K562 (cell line): Measurements from ENCODE around the gene ENO2. TPM values are rescaled to one million over a fixed set of nuclear protein-coding genes. Genes with fewer than 3 reads are reported as not detected.

Experiments used
- ATF7 ChIP-seq: fragments of 450-650 bp; IDR thresholded peaks from 2 replicates; pipeline ENCODE4 v1.7.1; 2014; ENCODE audit warnings: mild to moderate bottlenecking, moderate library complexity
- BCOR ChIP-seq: fragments of 450-650 bp; IDR thresholded peaks from 2 replicates; pipeline ENCODE4 v1.6.1; 2016
- EGR1 ChIP-seq: fragments of 450-650 bp; conservative IDR thresholded peaks from 2 replicates; pipeline ENCODE4 v1.6.1; 2017; ENCODE audit warnings: mild to moderate bottlenecking
- HNRNPL ChIP-seq: fragments of 200-400 bp; formaldehyde crosslinking; IDR thresholded peaks from 2 replicates; pipeline ENCODE4 v1.6.1; 2017; ENCODE audit warnings: low read depth, mild to moderate bottlenecking, low read length
- IRF2 ChIP-seq: sonication (generic); formaldehyde crosslinking; IDR thresholded peaks from 2 replicates; pipeline ENCODE4 v1.8.1; 2022; ENCODE audit warnings: mild to moderate bottlenecking, missing genetic modification reagents
- MAFK ChIP-seq: IDR thresholded peaks from 2 replicates; pipeline ENCODE4 v1.6.1; 2011; ENCODE audit warnings: low read length, improper control_type of control experiment
- PTBP1 ChIP-seq: fragments of 200-400 bp; formaldehyde crosslinking; IDR thresholded peaks from 2 replicates; pipeline ENCODE4 v1.6.1; 2017; ENCODE audit warnings: low read depth, low read length
- PTTG1 ChIP-seq: fragments of 450-650 bp; IDR thresholded peaks from 2 replicates; pipeline ENCODE4 v1.6.1; 2016; ENCODE audit warnings: low read depth, mild to moderate bottlenecking, missing genetic modification characterization, missing compliant biosample characterization
- RBFOX2 ChIP-seq: fragments of 200-400 bp; formaldehyde crosslinking; IDR thresholded peaks from 2 replicates; pipeline ENCODE4 v1.6.1; 2017; ENCODE audit warnings: low read depth, mild to moderate bottlenecking, low read length, moderate library complexity
- RBM22 ChIP-seq: fragments of 200-400 bp; formaldehyde crosslinking; IDR thresholded peaks from 2 replicates; pipeline ENCODE4 v1.6.1; 2018; ENCODE audit warnings: low read length, low read depth; ENCODE audit not compliant: poor library complexity, severe bottlenecking
- RNF2 ChIP-seq: sonication (generic); IDR thresholded peaks from 2 replicates; pipeline ENCODE4 v1.6.1; 2016
- SIRT6 ChIP-seq: IDR thresholded peaks from one replicate; pipeline ENCODE4 v1.6.1; 2012; ENCODE audit warnings: low read depth, mild to moderate bottlenecking, control low read depth, inconsistent platforms, low read length, moderate library complexity
- STAT5B ChIP-seq: fragments of 250-450 bp; sonication (Bioruptor Pico); IDR thresholded peaks from 2 replicates; pipeline ENCODE4 v1.8.0; 2021; ENCODE audit warnings: mild to moderate bottlenecking, inconsistent platforms
- TAF7 ChIP-seq: fragments of 450-650 bp; IDR thresholded peaks from 2 replicates; pipeline ENCODE4 v1.6.1; 2016; ENCODE audit warnings: missing genetic modification characterization, missing compliant biosample characterization
- TOE1 ChIP-seq, 2 experiments: fragments of 450-650 bp in 1 of 2; sonication (generic) in 1 of 2; formaldehyde crosslinking in 1 of 2; IDR thresholded peaks; 2 replicates each; pipeline versions ENCODE4 v1.7.1 to v1.8.0; 2016 to 2022; ENCODE audit warnings: borderline replicate concordance in 2 of 2, mild to moderate bottlenecking in 2 of 2, antibody characterized with exemption in 1 of 2, inconsistent platforms in 1 of 2, low read depth in 1 of 2, missing genetic modification reagents in 1 of 2, moderate library complexity in 1 of 2
- ZBTB8A ChIP-seq: fragments of 450-650 bp; IDR thresholded peaks from 2 replicates; pipeline ENCODE4 v1.6.1; 2018; ENCODE audit warnings: mild to moderate bottlenecking, moderate library complexity; ENCODE audit not compliant: partially characterized antibody
- ZNF24 ChIP-seq: fragments of 450-650 bp; IDR thresholded peaks from 2 replicates; pipeline ENCODE4 v1.6.1; 2016
- ZNF274 ChIP-seq: IDR thresholded peaks from 2 replicates; pipeline ENCODE4 v1.6.1; 2011; ENCODE audit warnings: low read depth, mild to moderate bottlenecking, low read length, moderate library complexity, borderline replicate concordance
- ZNF57 ChIP-seq: fragments of 450-650 bp; formaldehyde crosslinking; IDR thresholded peaks from 2 replicates; pipeline ENCODE4 v1.4.0; 2020; ENCODE audit warnings: mild to moderate bottlenecking, moderate library complexity
- polyA plus RNA-seq, 8 experiments: library from polyadenylated mRNA; depleted of rRNA in 4 of 8; stranded (reverse) in 5 of 8; unstranded in 3 of 8; fragments of >200 nt; fragmentation: Nextera tagmentation in 2 of 8; fragmentation: Illumina TruSeq in 1 of 8; extraction: Ambion mirVana in 2 of 8; extraction: Trizol in 1 of 8; gene quantifications; 2 replicates each; pipeline versions ENCODE4 v1.2.1 to v1.2.3, GENCODE V29; 2011 to 2014; ENCODE audit warnings: inconsistent platforms in 1 of 8, missing spikeins in 1 of 8
- total RNA-seq, 7 experiments: library from RNA; depleted of rRNA in 6 of 7; stranded (reverse); fragments of >200 nt in 6 of 7; fragmentation: Illumina TruSeq in 2 of 7; extraction: Trizol in 2 of 7; gene quantifications; 2 replicates each; pipeline versions ENCODE4 v1.2.1 to v1.2.3, GENCODE V29; 2011 to 2021; ENCODE audit warnings: low replicate concordance in 1 of 7
- TF ChIP-seq, protein P1 (sequence below): sonication (generic); formaldehyde crosslinking; IDR thresholded peaks from 2 replicates; pipeline ENCODE4 v1.9.0; 2022; ENCODE audit warnings: mild to moderate bottlenecking, missing genetic modification reagents
- TF ChIP-seq, protein P2 (sequence below): fragments of 250-450 bp; sonication (Bioruptor Pico); IDR thresholded peaks from 2 replicates; pipeline ENCODE4 v1.5.0; 2022; ENCODE audit warnings: mild to moderate bottlenecking
- TF ChIP-seq, protein P3 (sequence below): sonication (generic); formaldehyde crosslinking; IDR thresholded peaks from 2 replicates; pipeline ENCODE4 v1.8.0; 2022; ENCODE audit warnings: mild to moderate bottlenecking, low read depth, missing genetic modification reagents
- TF ChIP-seq, protein P4 (sequence below): fragments of 250-450 bp; sonication (Bioruptor Pico); IDR thresholded peaks from 2 replicates; pipeline ENCODE4 v1.5.0; 2021
- TF ChIP-seq, protein P5 (sequence below): fragments of 250-450 bp; sonication (Bioruptor Pico); IDR thresholded peaks from 2 replicates; pipeline ENCODE4 v1.5.0; 2020; ENCODE audit warnings: mild to moderate bottlenecking

The ENO2 gene
- total and polyA plus RNA-seq, 9 of the 15 experiments (the other 6 are each of a cell fraction or from before 2014, with no cell fraction given), result 10.9 to 43.3 (median 21.0) TPM

DNA sequence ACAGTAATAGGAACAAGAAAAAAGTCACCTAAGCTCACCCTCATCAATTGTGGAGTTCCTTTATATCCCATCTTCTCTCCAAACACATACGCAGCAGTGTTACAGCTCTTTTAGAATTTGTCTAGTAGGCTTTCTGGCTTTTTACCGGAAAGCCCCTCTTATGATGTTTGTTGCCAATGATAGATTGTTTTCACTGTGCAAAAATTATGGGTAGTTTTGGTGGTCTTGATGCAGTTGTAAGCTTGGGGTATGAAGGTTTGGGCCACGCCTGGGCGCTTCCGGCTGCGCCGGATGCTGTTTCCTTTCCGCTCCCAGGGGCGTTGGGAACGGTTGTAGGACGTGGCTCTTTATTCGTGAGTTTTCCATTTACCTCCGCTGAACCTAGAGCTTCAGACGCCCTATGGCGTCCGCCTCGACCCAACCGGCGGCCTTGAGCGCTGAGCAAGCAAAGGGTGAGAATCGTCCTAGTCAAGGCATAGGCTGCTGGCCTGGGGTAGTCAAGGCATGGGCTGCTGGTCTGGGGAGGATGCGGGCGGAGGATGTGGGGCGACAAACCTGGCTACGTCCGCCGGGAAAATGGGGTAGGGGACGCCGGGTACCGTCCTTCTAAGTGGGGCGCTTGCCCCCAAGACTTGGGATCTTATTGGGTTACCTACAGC is 29.5 kb downstream of the ENO2 start, which contains the start of the genes C12orf57 and RNU7-1 (continued):
- peak; percentile 11; the same call in 1 of the 2 replicates for TF ChIP-seq TOE1 (IDR thresholded peaks at IDR 0.05; ENCODE audit: borderline replicate concordance)
- 0 out of 2 replicates have a peak, but pooled peaks have one; percentile 25 for TF ChIP-seq TOE1 (CRISPR knock-in tag; IDR thresholded peaks at IDR 0.05; ENCODE audit: borderline replicate concordance, low read depth)
- TF ChIP-seq SIRT6, result no peak
- peak; percentile 95 for TF ChIP-seq ZNF57 (CRISPR knock-in tag)
- TF ChIP-seq STAT5B (CRISPR knock-in tag), result no peak
- TF ChIP-seq, protein P1, sequence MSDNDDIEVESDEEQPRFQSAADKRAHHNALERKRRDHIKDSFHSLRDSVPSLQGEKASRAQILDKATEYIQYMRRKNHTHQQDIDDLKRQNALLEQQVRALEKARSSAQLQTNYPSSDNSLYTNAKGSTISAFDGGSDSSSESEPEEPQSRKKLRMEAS (CRISPR knock-in tag), result no peak
- no peak for TF ChIP-seq ZNF274
- TF ChIP-seq, protein P2, sequence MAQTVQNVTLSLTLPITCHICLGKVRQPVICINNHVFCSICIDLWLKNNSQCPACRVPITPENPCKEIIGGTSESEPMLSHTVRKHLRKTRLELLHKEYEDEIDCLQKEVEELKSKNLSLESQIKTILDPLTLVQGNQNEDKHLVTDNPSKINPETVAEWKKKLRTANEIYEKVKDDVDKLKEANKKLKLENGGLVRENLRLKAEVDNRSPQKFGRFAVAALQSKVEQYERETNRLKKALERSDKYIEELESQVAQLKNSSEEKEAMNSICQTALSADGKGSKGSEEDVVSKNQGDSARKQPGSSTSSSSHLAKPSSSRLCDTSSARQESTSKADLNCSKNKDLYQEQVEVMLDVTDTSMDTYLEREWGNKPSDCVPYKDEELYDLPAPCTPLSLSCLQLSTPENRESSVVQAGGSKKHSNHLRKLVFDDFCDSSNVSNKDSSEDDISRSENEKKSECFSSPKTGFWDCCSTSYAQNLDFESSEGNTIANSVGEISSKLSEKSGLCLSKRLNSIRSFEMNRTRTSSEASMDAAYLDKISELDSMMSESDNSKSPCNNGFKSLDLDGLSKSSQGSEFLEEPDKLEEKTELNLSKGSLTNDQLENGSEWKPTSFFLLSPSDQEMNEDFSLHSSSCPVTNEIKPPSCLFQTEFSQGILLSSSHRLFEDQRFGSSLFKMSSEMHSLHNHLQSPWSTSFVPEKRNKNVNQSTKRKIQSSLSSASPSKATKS (CRISPR knock-in tag), result peak; percentile 87
- TF ChIP-seq PTTG1, result no peak
- TF ChIP-seq ATF7, result peak; percentile 15; the same call in 1 of the 2 replicates
- TF ChIP-seq, protein P3, sequence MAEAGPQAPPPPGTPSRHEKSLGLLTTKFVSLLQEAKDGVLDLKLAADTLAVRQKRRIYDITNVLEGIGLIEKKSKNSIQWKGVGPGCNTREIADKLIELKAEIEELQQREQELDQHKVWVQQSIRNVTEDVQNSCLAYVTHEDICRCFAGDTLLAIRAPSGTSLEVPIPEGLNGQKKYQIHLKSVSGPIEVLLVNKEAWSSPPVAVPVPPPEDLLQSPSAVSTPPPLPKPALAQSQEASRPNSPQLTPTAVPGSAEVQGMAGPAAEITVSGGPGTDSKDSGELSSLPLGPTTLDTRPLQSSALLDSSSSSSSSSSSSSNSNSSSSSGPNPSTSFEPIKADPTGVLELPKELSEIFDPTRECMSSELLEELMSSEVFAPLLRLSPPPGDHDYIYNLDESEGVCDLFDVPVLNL (CRISPR knock-in tag), result no peak
- TF ChIP-seq TAF7, result peak; percentile 50; the same call in 1 of the 2 replicates
- TF ChIP-seq RNF2, result peak; percentile 99
- TF ChIP-seq BCOR, result 0 out of 2 replicates have a peak, but pooled peaks have one; percentile 15
- TF ChIP-seq IRF2 (CRISPR knock-in tag), result peak; percentile 54; the same call in 1 of the 2 replicates
- no peak; the same call in 1 of the 2 replicates for TF ChIP-seq RBFOX2
- TF ChIP-seq HNRNPL, result peak; percentile 64; the same call in 1 of the 2 replicates
- TF ChIP-seq, protein P4, sequence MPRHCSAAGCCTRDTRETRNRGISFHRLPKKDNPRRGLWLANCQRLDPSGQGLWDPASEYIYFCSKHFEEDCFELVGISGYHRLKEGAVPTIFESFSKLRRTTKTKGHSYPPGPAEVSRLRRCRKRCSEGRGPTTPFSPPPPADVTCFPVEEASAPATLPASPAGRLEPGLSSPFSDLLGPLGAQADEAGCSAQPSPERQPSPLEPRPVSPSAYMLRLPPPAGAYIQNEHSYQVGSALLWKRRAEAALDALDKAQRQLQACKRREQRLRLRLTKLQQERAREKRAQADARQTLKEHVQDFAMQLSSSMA (CRISPR knock-in tag), result peak; percentile 96
- no peak for TF ChIP-seq EGR1
- peak; percentile 93; the same call in 1 of the 2 replicates for TF ChIP-seq PTBP1
- TF ChIP-seq ZNF24, result peak; percentile 65; the same call in 1 of the 2 replicates
- TF ChIP-seq ZBTB8A, result no peak
- TF ChIP-seq, protein P5, sequence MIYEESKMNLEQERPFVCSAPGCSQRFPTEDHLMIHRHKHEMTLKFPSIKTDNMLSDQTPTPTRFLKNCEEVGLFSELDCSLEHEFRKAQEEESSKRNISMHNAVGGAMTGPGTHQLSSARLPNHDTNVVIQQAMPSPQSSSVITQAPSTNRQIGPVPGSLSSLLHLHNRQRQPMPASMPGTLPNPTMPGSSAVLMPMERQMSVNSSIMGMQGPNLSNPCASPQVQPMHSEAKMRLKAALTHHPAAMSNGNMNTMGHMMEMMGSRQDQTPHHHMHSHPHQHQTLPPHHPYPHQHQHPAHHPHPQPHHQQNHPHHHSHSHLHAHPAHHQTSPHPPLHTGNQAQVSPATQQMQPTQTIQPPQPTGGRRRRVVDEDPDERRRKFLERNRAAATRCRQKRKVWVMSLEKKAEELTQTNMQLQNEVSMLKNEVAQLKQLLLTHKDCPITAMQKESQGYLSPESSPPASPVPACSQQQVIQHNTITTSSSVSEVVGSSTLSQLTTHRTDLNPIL, result peak; percentile 92
- peak; percentile 97 for TF ChIP-seq RBM22
- no peak for TF ChIP-seq MAFK
